Endodermal cell (in vitro differentiated cells): ENCODE data around the gene MINDY4. TPM values are rescaled to one million over a fixed set of nuclear protein-coding genes. Genes with fewer than 3 reads are reported as not detected.

Source experiments
- DNase-seq: peaks from one replicate; pipeline ENCODE4 v3.0.0-alpha.2; 2017
- H3K27ac ChIP-seq: 2 replicates; pipeline ENCODE4 v1.5.1; 2013; ENCODE audit warnings: mild to moderate bottlenecking, low read depth, low read length, moderate library complexity
- H3K27me3 ChIP-seq: 2 replicates; pipeline ENCODE4 v1.6.1; 2013; ENCODE audit warnings: mild to moderate bottlenecking, low read length, moderate library complexity; ENCODE audit not compliant: insufficient read depth, control insufficient read depth, poor library complexity, severe bottlenecking
- H3K36me3 ChIP-seq: 2 replicates; pipeline ENCODE4 v1.7.0; 2013; ENCODE audit warnings: mild to moderate bottlenecking, low read length, moderate library complexity; ENCODE audit not compliant: control insufficient read depth, insufficient read depth
- H3K4me1 ChIP-seq: one replicate; pipeline ENCODE4 v1.7.0; 2013; ENCODE audit warnings: low read length; ENCODE audit not compliant: control insufficient read depth, insufficient read depth
- H3K4me3 ChIP-seq: 2 replicates; pipeline ENCODE4 v1.5.1; 2013; ENCODE audit warnings: mild to moderate bottlenecking, low read length, moderate library complexity
- H3K9ac ChIP-seq: 2 replicates; pipeline ENCODE4 v1.6.1; 2013; ENCODE audit warnings: mild to moderate bottlenecking, low read length, moderate library complexity; ENCODE audit not compliant: poor library complexity, severe bottlenecking; ENCODE audit errors: extremely low read depth
- H3K9me3 ChIP-seq: 2 replicates; pipeline ENCODE4 v1.6.1; 2013; ENCODE audit warnings: mild to moderate bottlenecking, low read length, moderate library complexity; ENCODE audit not compliant: control insufficient read depth
- H3K27ac Mint-ChIP-seq: 2 replicates; pipeline ENCODE4 v1.8.0; 2020; ENCODE audit warnings: mixed read lengths
- H3K27me3 Mint-ChIP-seq: 2 replicates; pipeline ENCODE4 v1.8.0; 2021; ENCODE audit warnings: mild to moderate bottlenecking, mixed read lengths; ENCODE audit not compliant: insufficient read depth
- H3K36me3 Mint-ChIP-seq: 2 replicates; pipeline ENCODE4 v1.8.0; 2020; ENCODE audit warnings: low read depth, mixed read lengths
- H3K4me1 Mint-ChIP-seq: 2 replicates; pipeline ENCODE4 v1.8.0; 2020; ENCODE audit warnings: mixed read lengths
- H3K4me3 Mint-ChIP-seq: 2 replicates; pipeline ENCODE4 v1.8.0; 2020; ENCODE audit warnings: mild to moderate bottlenecking, moderate library complexity, mixed read lengths
- H3K9me3 Mint-ChIP-seq: 2 replicates; pipeline ENCODE4 v1.8.0; 2020; ENCODE audit warnings: mild to moderate bottlenecking, mixed read lengths
- WGBS, 2 experiments: methylation state at CpG; one replicate each; pipeline versions ENCODE4 v1.1.5 to v1.1.7; 2013; ENCODE audit warnings: missing lambda C conversion rate in 2 of 2, mixed read lengths in 1 of 2; ENCODE audit not compliant: insufficient coverage in 1 of 2, insufficient read length in 1 of 2; 5-methylcytosine and 5-hydroxymethylcytosine counted together
- total RNA-seq, 2 donors: library from RNA; stranded (reverse); fragmentation: NEBNext Ultra II Directional in 1 of 2; extraction: Animal tissue kit (Norgen Biotek cat#: 25700) in 1 of 2; gene quantifications; 2 replicates in 1 of 2; 3 replicates in 1 of 2; pipeline ENCODE4 v1.2.1, GENCODE V29; 2021
- TF ChIP-seq, protein P1 (sequence below): fragments of 200-600 bp; sonication (generic); conservative IDR thresholded peaks from 2 replicates; pipeline ENCODE4 v1.5.0; 2021; ENCODE audit warnings: antibody characterized with exemption, mild to moderate bottlenecking

The MINDY4 gene
- total RNA-seq, 2 donors from 2014 or later: 7.2 to 8.1 TPM

DNA sequence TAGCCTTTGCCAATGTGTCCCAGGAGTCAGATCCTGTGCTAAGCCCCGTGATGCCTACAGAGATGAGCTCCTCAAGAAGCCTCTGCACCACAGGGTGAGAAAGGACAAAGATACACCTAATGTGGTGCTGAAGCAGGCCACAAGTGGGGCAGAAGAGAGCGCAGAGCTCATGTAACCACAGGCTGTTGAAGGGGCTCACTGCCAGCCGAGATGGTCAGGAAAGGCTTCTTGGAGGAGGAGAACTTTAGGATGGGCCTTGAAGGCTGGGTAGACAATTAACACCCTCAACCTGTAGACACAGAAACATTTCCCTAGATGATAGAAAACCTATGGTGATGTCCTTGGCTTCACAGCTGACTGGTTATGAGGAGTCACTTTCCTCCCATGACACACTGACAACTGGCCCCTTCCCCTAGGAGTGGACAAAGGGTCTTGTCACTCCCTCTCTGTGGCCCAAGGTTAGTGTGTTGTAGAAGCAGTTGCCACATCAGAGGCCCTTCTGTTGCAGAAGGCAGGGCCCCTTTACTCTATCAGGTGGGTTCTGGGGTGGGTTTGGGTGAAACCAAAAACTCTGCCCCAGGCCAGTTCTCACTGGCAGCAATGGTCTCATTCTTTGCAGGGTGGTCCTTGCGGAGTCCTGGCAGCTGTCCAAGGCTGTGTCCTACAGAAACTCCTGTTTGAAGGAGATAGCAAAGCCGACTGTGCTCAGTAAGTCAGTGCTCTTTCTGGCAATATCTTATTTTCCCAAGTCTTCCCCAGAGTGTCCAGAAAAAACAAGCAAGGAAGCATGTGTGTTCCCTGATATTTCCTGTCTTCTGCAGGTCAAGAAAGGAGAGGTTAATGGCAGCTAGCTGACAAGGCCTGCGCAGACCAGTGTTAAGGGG lies 69.2 kb downstream of the MINDY4 start:
- peak; percentile 38 for DNase-seq
- Histone ChIP-seq H3K27me3 (no peaks in the 10 kb centered on the region), H3K4me1 (no peaks in the 10 kb centered on the region), H3K9me3 (no peaks in the 10 kb centered on the region), H3K9ac (no peak overlapping the region), H3K36me3 (no peaks in the 10 kb centered on the region), H3K27ac (no peak overlapping the region), H3K4me3 (no peak overlapping the region)
- Mint-ChIP-seq H3K4me1 (no peaks in the 10 kb centered on the region), H3K27me3 (no peaks in the 10 kb centered on the region), H3K27ac (no peak overlapping the region), H3K9me3 (peaks cover 4% of the 10 kb centered on the region), H3K36me3 (peaks cover 13% of the 10 kb centered on the region), H3K4me3 (no peak overlapping the region)
- 93 to 94% methylated on average over 3 to 6 of the region's 6 CpGs for WGBS, 2 experiments
- TF ChIP-seq, protein P1, sequence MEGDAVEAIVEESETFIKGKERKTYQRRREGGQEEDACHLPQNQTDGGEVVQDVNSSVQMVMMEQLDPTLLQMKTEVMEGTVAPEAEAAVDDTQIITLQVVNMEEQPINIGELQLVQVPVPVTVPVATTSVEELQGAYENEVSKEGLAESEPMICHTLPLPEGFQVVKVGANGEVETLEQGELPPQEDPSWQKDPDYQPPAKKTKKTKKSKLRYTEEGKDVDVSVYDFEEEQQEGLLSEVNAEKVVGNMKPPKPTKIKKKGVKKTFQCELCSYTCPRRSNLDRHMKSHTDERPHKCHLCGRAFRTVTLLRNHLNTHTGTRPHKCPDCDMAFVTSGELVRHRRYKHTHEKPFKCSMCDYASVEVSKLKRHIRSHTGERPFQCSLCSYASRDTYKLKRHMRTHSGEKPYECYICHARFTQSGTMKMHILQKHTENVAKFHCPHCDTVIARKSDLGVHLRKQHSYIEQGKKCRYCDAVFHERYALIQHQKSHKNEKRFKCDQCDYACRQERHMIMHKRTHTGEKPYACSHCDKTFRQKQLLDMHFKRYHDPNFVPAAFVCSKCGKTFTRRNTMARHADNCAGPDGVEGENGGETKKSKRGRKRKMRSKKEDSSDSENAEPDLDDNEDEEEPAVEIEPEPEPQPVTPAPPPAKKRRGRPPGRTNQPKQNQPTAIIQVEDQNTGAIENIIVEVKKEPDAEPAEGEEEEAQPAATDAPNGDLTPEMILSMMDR: no peak

DNA sequence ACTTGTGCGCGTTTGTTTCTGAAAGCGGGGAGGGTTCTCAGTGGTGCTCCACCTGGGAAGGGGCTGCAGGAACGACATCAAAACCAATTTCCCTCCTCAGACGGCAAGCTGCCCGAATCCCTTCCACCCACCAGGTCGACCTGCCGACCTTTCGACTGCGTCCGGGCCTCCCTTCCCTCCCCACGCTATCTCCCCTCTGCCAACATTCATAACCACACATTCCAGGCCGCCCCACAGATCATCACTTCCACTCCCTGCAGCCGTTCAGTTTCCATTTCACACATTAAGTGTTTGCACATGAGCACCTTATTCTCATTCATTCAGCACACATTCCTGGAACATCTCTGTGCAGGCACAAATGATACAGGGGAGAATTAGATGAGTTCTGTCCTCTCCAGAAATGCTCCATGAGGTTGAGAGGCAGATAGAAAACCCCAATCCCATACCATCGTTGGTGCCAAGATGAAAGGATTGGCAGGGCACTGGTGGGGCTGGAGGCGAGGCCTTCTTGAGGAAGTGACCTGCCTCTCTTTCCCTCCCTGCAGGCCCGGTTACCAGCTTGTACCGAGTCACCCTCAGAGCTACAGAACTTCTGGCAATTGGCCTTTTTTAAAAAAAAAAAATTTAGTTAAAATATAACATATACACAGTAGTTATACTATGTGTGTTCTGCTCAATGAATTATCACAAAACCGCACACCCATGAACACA lies 70.0 kb downstream of the MINDY4 start:
- Mint-ChIP-seq H3K4me1 (no peaks in the 10 kb centered on the region), H3K27me3 (no peaks in the 10 kb centered on the region), H3K36me3 (peaks cover 11% of the 10 kb centered on the region), H3K27ac (no peak overlapping the region), H3K9me3 (no peaks in the 10 kb centered on the region), H3K4me3 (no peak overlapping the region)
- no peaks in the 10 kb centered on the region for H3K27me3 ChIP-seq
- no peaks in the 10 kb centered on the region for H3K36me3 ChIP-seq
- H3K4me1 ChIP-seq: no peaks in the 10 kb centered on the region
- no peak overlapping the region for H3K4me3 ChIP-seq
- no peak overlapping the region for H3K27ac ChIP-seq
- DNase-seq: no peak
- TF ChIP-seq, protein P1: no peak
- no peak overlapping the region for H3K9ac ChIP-seq
- H3K9me3 ChIP-seq: no peaks in the 10 kb centered on the region
- 89 to 91% methylated on average over 12 to 16 of the region's 19 CpGs for WGBS, 2 experiments

DNA sequence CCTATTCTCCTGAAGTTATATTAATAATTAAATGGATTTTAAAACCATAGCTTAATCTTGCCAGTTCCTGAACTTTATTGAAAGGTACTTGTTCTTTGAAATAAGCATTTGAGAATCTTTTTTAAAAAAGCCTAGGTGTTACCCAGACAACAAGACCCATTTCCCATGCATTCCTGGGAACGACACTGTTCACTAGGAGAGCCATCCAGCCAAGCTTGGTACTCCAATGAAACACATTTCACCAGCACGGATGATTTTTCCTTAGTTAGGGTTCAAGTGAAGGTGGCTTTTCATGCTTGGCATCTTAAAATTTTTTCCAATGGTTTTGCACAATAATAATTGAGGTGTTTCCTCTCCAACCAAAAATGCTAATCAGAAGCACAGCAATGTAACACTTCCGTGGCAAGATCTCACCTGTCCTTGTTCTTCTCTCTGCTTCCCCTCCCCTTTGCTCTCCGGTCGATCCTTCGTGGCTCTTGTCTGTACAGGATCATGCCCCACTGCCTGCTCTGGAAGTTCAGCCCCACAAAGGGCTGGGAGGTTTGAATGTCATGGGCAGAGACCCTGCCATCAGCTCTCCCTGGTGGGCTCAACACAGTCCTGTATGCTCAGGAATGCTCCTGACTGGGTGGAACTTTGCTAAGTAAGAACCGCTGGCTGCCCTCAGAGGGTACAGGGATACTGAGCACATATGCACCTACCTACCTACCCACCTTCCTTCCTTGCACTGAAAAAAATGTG lies 70.8 kb downstream of the MINDY4 start:
- Mint-ChIP-seq H3K4me3 (no peak overlapping the region), H3K27ac (no peak overlapping the region), H3K4me1 (no peaks in the 10 kb centered on the region), H3K9me3 (no peaks in the 10 kb centered on the region), H3K27me3 (no peaks in the 10 kb centered on the region), H3K36me3 (peaks cover 3% of the 10 kb centered on the region)
- Histone ChIP-seq H3K9me3 (no peaks in the 10 kb centered on the region), H3K36me3 (no peaks in the 10 kb centered on the region), H3K4me3 (no peak overlapping the region), H3K9ac (no peak overlapping the region), H3K27ac (no peak overlapping the region), H3K4me1 (no peaks in the 10 kb centered on the region), H3K27me3 (no peaks in the 10 kb centered on the region)
- WGBS, 2 experiments: 93 to 100% methylated on average over 2 to 7 of the region's 7 CpGs
- DNase-seq: peak; percentile 22
- TF ChIP-seq, protein P1: no peak
